Right lobe of liver (tissue), 6 donors: ENCODE measurements around the gene DKK2. TPM values are rescaled to one million over a fixed set of nuclear protein-coding genes. Genes with fewer than 3 reads are reported as not detected.

Experiments
- ATAC-seq, 4 donors: fragments of 200-7000 bp; cut with Tn5 transposase; one replicate each; pipeline ENCODE4 v1.9.1; 2020; ENCODE audit warnings: mild to moderate bottlenecking in 4 of 4, moderate library complexity in 4 of 4
- DNase-seq, 3 donors: peaks; one replicate each; pipeline ENCODE4 v3.0.0-alpha.2; 2020
- H3K27ac ChIP-seq, 3 donors: fragments of 200-600 bp; one replicate each; pipeline ENCODE4 v1.8.0; 2022
- H3K27me3 ChIP-seq, 2 donors: fragments of 200-600 bp; one replicate each; pipeline ENCODE4 v1.8.0; 2022
- H3K36me3 ChIP-seq, 4 donors: fragments of 200-600 bp; sonication (generic) in 1 of 4; one replicate each; pipeline versions ENCODE4 v1.5.1 to v1.8.0; 2017 to 2022; ENCODE audit warnings: control low read depth in 1 of 4
- H3K4me1 ChIP-seq, 4 donors: fragments of 200-600 bp; sonication (generic) in 1 of 4; one replicate each; pipeline versions ENCODE4 v1.5.1 to v1.8.0; 2017 to 2022; ENCODE audit warnings: control low read depth in 1 of 4
- H3K4me3 ChIP-seq, 3 donors: fragments of 200-600 bp; one replicate each; pipeline ENCODE4 v1.8.0; 2022
- H3K9me3 ChIP-seq, 4 donors: fragments of 200-600 bp; sonication (generic) in 1 of 4; one replicate each; pipeline versions ENCODE4 v1.5.1 to v1.8.0; 2017 to 2022; ENCODE audit warnings: control low read depth in 1 of 4
- POLR2A ChIP-seq: fragments of 450-650 bp; IDR thresholded peaks from one replicate; pipeline ENCODE4 v1.6.1; 2017; ENCODE audit warnings: antibody characterized with exemption, mild to moderate bottlenecking
- WGBS: methylation state at CpG from one replicate; pipeline ENCODE4 v1.1.6; 2018; ENCODE audit warnings: low coverage, low lambda C conversion rate; ENCODE audit not compliant: insufficient coverage; ENCODE audit errors: missing lambda C conversion rate; 5-methylcytosine and 5-hydroxymethylcytosine counted together
- intact Hi-C, 2 donors: fragments of 100-400 bp; cut with DNase I; formaldehyde crosslinking; loops; one replicate each; pipeline versions ENCODE4 v1.11.2 to v1.14.1; 2022
- total RNA-seq, 6 experiments: library from RNA; depleted of rRNA in 2 of 6; stranded (reverse); fragments of >200 nt in 2 of 6; fragmentation: NEBNext Ultra II Directional in 3 of 6; extraction: Animal tissue kit (Norgen Biotek cat#: 25700) in 3 of 6; gene quantifications; one replicate each; pipeline versions ENCODE4 v1.1.0 to v1.2.4, GENCODE V29; 2016 to 2023
- TF ChIP-seq, protein P1 (sequence below), 4 donors: fragments of 200-600 bp in 3 of 4; fragments of 450-650 bp in 1 of 4; IDR thresholded peaks; one replicate each; pipeline versions ENCODE4 v1.5.1 to v1.8.0; 2016 to 2022; ENCODE audit warnings: antibody characterized with exemption in 4 of 4, mild to moderate bottlenecking in 2 of 4
- donor health status: DM: no; HTN: yes; CAD: no.
- donor health status: DM: no; HTN: no; CAD: no.
- donor health status: DM: no; HTN: no; CAD: no.
- donor health status: DM: no; HTN: yes; CAD: no.
- donor health status: DM: no; HTN: yes; CAD: no.

DKK2 gene
- total RNA-seq, 6 experiments from 2014 or later, result 0.06 to 0.11 (median 0.07) TPM; not detected in 3

DNA sequence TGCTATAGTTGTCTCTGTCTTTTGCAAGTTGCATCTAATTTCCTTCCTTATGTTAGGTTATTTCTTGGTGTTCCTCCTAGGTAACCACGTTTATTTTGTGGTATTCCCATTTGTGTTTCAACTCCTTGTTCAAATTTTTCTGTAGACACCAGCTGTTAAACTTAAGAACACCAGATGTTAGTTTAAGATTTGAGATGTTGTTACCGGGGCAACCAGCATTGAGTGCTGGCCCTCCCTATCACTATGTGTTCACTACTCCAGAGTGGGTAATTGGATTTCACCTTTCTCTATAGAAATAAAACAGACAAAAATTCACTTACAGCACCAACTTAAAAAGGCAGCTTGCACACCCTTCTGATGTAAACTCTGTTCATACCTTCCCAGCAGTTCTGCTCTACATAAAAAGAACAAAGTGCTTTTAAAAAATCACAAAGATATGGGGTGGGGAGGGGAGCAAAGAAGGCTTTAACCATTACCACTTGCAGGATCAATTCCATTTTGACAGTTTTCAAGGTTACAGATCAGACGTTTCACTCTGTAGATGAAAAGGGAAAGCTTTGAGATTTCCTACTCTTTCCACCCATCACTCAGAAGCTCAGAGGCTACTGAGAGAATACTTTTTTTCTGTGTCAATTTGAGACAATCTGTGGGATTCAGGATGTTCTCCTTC is 82.9 kb downstream of the DKK2 start:
- no peaks in the 10 kb centered on the region for H3K27me3 ChIP-seq
- ATAC-seq (no peak), DNase-seq (no peak)
- no peaks in the 10 kb centered on the region for H3K9me3 ChIP-seq
- TF ChIP-seq, protein P1, sequence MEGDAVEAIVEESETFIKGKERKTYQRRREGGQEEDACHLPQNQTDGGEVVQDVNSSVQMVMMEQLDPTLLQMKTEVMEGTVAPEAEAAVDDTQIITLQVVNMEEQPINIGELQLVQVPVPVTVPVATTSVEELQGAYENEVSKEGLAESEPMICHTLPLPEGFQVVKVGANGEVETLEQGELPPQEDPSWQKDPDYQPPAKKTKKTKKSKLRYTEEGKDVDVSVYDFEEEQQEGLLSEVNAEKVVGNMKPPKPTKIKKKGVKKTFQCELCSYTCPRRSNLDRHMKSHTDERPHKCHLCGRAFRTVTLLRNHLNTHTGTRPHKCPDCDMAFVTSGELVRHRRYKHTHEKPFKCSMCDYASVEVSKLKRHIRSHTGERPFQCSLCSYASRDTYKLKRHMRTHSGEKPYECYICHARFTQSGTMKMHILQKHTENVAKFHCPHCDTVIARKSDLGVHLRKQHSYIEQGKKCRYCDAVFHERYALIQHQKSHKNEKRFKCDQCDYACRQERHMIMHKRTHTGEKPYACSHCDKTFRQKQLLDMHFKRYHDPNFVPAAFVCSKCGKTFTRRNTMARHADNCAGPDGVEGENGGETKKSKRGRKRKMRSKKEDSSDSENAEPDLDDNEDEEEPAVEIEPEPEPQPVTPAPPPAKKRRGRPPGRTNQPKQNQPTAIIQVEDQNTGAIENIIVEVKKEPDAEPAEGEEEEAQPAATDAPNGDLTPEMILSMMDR (IDR thresholded peaks at IDR 0.05), result no peak
- no peak for TF ChIP-seq POLR2A
- 29% methylated on average over 3 of the region's 3 CpGs for WGBS
- no peaks in the 10 kb centered on the region for H3K36me3 ChIP-seq
- H3K4me3 ChIP-seq, result no peak overlapping the region
- intact Hi-C loops, result no loop called here
- no peak overlapping the region for H3K27ac ChIP-seq
- no peaks in the 10 kb centered on the region for H3K4me1 ChIP-seq

DNA sequence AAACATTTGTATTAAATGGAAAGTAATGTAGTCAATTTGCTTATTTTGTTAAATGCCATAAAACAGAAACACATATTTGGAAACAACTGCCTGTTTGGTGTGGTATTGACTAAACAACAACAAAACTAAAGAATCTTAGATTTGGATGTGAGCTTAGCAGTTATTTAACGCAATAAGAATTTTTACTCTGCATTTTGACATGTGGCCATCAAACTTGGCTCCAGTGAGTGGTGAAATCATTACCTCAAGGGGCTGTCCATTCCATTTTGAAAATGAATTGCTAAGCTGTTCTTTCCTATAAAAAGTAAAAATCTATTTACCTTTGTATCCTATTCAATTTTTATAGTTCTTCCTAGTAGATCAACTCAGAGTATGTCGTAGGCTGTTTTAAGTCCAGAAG is 84.2 kb downstream of the DKK2 start:
- Histone ChIP-seq H3K4me3 (no peak overlapping the region), H3K27ac (no peak overlapping the region), H3K9me3 (no peaks in the 10 kb centered on the region), H3K4me1 (no peaks in the 10 kb centered on the region), H3K36me3 (no peaks in the 10 kb centered on the region), H3K27me3 (no peaks in the 10 kb centered on the region)
- TF ChIP-seq POLR2A, result no peak
- TF ChIP-seq, protein P1 (IDR thresholded peaks at IDR 0.05), result no peak
- DNase-seq (no peak), ATAC-seq (no peak)
- WGBS, result 61% methylated on average over 2 of the region's 2 CpGs
- intact Hi-C loops, result no loop called here

DNA sequence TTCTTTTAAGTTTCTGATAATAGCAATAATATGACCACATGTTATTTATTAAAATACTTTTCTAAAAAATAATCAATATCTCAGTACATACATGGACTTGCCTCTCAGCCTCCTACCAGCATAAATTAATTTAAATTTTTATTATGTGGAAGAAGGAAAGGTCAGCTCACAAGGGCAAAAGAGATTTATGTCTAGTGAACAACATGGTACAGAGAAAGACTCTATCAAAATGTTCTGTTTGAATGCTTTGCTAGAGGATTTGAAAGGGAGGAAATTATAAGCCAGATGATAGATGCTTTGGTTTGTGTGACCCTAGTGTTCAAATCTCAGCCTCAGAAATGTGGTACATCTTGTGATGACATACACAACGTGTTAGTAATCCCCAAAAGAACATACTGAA is 94.3 kb downstream of the DKK2 start:
- no peaks in the 10 kb centered on the region for H3K9me3 ChIP-seq
- TF ChIP-seq, protein P1 (IDR thresholded peaks at IDR 0.05), result no peak
- TF ChIP-seq POLR2A, result no peak
- ATAC-seq (no peak), DNase-seq (no peak)
- H3K4me1 ChIP-seq, result no peaks in the 10 kb centered on the region
- no peak overlapping the region for H3K27ac ChIP-seq
- intact Hi-C loops, result no loop called here
- H3K36me3 ChIP-seq, result no peaks in the 10 kb centered on the region
- 0% methylated on average over 1 of the region's 1 CpG for WGBS
- H3K4me3 ChIP-seq, result no peak overlapping the region
- no peaks in the 10 kb centered on the region for H3K27me3 ChIP-seq

DNA sequence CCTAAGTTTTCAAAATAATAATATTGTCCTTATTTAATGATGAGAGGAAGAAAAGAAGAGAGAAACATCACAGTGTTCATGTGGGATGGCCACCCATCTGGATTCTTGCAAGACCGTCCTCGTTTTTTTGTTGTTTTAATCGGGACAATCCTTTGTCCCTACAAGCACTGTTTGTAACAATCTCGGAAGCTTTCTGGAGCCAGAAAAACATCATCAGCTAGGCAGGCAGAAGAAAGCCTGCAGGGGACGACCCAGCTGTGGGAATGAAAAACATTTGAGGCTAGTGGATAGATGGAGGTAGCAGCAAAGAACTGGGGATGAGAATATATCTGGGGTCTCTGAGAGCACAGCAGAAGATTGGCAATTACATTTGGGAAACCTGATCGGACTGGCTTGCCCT is 105.6 kb downstream of the DKK2 start:
- H3K27ac ChIP-seq, result no peak overlapping the region
- no peaks in the 10 kb centered on the region for H3K4me1 ChIP-seq
- intact Hi-C loops, result no loop called here
- H3K4me3 ChIP-seq, result no peak overlapping the region
- no peaks in the 10 kb centered on the region for H3K27me3 ChIP-seq
- H3K9me3 ChIP-seq, result no peaks in the 10 kb centered on the region
- 38% methylated on average over 6 of the region's 6 CpGs for WGBS
- DNase-seq, result no peak
- ATAC-seq, result no peak
- TF ChIP-seq, protein P1 (IDR thresholded peaks at IDR 0.05), result no peak
- no peak for TF ChIP-seq POLR2A
- H3K36me3 ChIP-seq, result no peaks in the 10 kb centered on the region
